ENCODE measurements around the gene HNMT.

The HNMT gene

DNA sequence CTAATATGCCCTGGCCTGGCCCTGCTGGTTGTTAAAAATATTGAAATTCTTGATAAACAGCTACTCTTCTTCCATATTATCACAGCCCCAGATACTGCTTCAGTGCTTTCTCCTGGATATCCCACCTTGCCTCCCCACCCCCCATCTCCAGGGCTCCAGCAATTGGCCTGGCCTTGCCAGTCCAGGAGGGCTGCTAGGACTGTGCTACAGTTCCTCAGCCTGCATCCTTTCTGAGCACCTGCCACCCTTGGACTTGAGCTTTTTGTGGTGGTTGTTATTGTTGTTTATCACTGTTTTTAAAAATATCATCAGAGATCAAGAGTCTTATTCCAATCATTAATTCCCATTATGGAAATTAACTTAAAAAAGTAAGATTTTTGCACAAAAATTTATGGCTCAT lies 13.5 kb downstream of the HNMT start:
- H3K27ac ChIP-seq (ENCODE audit: low read length), result no peak overlapping the region
- no peak overlapping the region for H3K4me3 ChIP-seq (ENCODE audit: low read depth in 1 of 2, low read length in 2 of 2)
- H3K27me3 ChIP-seq (ENCODE audit: insufficient read depth, low read length, poor library complexity), result no peaks in the 10 kb centered on the region
- no peaks in the 10 kb centered on the region for H4K20me1 ChIP-seq (ENCODE audit: insufficient read depth, low read length)
- no peak for ATAC-seq (ENCODE audit: insufficient read depth, low read depth)
- no peaks in the 10 kb centered on the region for H3K9me3 ChIP-seq (ENCODE audit: insufficient read depth, low read length, severe bottlenecking)
- H3K36me3 ChIP-seq (ENCODE audit: insufficient read depth, low read length), result no peaks in the 10 kb centered on the region
- H3K79me2 ChIP-seq (ENCODE audit: insufficient read depth, low read length), result no peaks in the 10 kb centered on the region
- H3K9ac ChIP-seq (ENCODE audit: low read depth, low read length), result no peak overlapping the region
- H2AFZ ChIP-seq (ENCODE audit: low read depth, low read length), result no peak overlapping the region
- DNase-seq, result no peak
- H3K4me2 ChIP-seq (ENCODE audit: insufficient read depth, low read length), result no peak overlapping the region
- TF ChIP-seq, protein P1, sequence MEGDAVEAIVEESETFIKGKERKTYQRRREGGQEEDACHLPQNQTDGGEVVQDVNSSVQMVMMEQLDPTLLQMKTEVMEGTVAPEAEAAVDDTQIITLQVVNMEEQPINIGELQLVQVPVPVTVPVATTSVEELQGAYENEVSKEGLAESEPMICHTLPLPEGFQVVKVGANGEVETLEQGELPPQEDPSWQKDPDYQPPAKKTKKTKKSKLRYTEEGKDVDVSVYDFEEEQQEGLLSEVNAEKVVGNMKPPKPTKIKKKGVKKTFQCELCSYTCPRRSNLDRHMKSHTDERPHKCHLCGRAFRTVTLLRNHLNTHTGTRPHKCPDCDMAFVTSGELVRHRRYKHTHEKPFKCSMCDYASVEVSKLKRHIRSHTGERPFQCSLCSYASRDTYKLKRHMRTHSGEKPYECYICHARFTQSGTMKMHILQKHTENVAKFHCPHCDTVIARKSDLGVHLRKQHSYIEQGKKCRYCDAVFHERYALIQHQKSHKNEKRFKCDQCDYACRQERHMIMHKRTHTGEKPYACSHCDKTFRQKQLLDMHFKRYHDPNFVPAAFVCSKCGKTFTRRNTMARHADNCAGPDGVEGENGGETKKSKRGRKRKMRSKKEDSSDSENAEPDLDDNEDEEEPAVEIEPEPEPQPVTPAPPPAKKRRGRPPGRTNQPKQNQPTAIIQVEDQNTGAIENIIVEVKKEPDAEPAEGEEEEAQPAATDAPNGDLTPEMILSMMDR (IDR thresholded peaks at IDR 0.05; ENCODE audit: borderline replicate concordance, extremely low read depth, low read length, poor library complexity, severe bottlenecking), result no peak
- no peak for TF ChIP-seq EZH2 (IDR thresholded peaks at IDR 0.05; ENCODE audit: borderline replicate concordance, low read depth, low read length, severe bottlenecking)
- H3K4me1 ChIP-seq (ENCODE audit: insufficient read depth, low read length), result no peaks in the 10 kb centered on the region

DNA sequence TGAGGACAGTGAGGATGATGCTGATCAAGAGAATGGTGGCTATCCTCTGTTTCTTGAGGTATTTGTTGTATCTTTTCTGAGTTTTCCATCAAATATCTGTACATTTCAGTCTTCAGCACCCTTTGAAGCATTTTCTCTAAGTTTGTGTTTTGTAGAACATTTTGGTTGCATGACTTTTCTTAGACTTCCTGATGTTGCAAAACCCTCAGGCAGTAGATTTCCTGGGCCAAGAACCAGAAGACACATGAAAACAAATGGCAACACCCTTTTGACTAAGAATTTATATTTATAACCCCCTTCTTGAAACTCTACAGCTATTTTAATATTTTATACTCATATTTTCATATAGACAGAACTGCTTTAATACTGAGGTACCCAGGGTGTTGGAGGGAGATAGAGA lies 16.2 kb downstream of the HNMT start:
- no peak overlapping the region for H3K9ac ChIP-seq (ENCODE audit: low read depth, low read length)

DNA sequence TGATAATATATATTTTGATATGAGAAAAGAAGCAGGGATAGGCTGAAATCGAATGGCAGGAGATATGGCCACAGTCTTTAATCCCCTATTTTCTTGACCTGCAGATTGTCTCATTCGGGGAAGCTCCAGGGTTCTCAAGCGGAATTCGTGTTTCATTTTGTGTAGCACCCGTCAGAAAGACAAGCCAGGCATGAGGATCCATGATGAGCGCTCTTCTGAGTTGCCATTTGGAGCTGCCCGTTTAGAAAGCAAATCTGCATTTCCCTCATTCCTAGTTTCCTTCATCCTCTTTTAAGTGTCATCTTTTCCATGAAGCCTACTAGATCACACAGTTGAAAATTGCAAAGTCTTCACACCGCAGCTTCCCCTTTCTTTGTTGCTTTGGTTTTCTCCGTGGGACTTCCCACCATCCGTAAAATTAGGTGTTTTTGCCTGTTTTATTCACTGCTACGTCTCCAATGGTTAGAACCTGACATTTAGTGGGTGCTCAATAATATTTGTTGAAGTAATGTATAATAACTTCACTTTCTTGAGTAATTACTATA lies 16.9 kb downstream of the HNMT start:
- Histone ChIP-seq H3K36me3 (ENCODE audit: insufficient read depth, low read length) (no peaks in the 10 kb centered on the region), H3K27ac (ENCODE audit: low read length) (no peak overlapping the region), H4K20me1 (ENCODE audit: insufficient read depth, low read length) (no peaks in the 10 kb centered on the region), H3K4me3 (ENCODE audit: low read depth in 1 of 2, low read length in 2 of 2) (no peak overlapping the region), H3K4me1 (ENCODE audit: insufficient read depth, low read length) (no peaks in the 10 kb centered on the region), H3K27me3 (ENCODE audit: insufficient read depth, low read length, poor library complexity) (no peaks in the 10 kb centered on the region), H3K79me2 (ENCODE audit: insufficient read depth, low read length) (no peaks in the 10 kb centered on the region), H3K9ac (ENCODE audit: low read depth, low read length) (no peak overlapping the region), H3K4me2 (ENCODE audit: insufficient read depth, low read length) (no peak overlapping the region), H3K9me3 (ENCODE audit: insufficient read depth, low read length, severe bottlenecking) (no peaks in the 10 kb centered on the region), H2AFZ (ENCODE audit: low read depth, low read length) (no peak overlapping the region)
- no peak for ATAC-seq (ENCODE audit: insufficient read depth, low read depth)
- no peak for DNase-seq
- TF ChIP-seq EZH2 (IDR thresholded peaks at IDR 0.05; ENCODE audit: borderline replicate concordance, low read depth, low read length, severe bottlenecking), result no peak
- TF ChIP-seq, protein P1 (IDR thresholded peaks at IDR 0.05; ENCODE audit: borderline replicate concordance, extremely low read depth, low read length, poor library complexity, severe bottlenecking), result no peak

More for the DNA sequence above, 16.2 kb downstream of the HNMT start:
- H3K4me3 ChIP-seq (ENCODE audit: low read depth in 1 of 2, low read length in 2 of 2), result no peak overlapping the region
- ATAC-seq (ENCODE audit: insufficient read depth, low read depth), result no peak
- no peaks in the 10 kb centered on the region for H3K36me3 ChIP-seq (ENCODE audit: insufficient read depth, low read length)
- no peaks in the 10 kb centered on the region for H3K4me1 ChIP-seq (ENCODE audit: insufficient read depth, low read length)
- H3K9me3 ChIP-seq (ENCODE audit: insufficient read depth, low read length, severe bottlenecking), result no peaks in the 10 kb centered on the region
- TF ChIP-seq EZH2 (IDR thresholded peaks at IDR 0.05; ENCODE audit: borderline replicate concordance, low read depth, low read length, severe bottlenecking), result no peak
- TF ChIP-seq, protein P1 (IDR thresholded peaks at IDR 0.05; ENCODE audit: borderline replicate concordance, extremely low read depth, low read length, poor library complexity, severe bottlenecking), result no peak
- no peaks in the 10 kb centered on the region for H3K27me3 ChIP-seq (ENCODE audit: insufficient read depth, low read length, poor library complexity)
- no peak overlapping the region for H3K27ac ChIP-seq (ENCODE audit: low read length)
- H3K79me2 ChIP-seq (ENCODE audit: insufficient read depth, low read length), result no peaks in the 10 kb centered on the region
- no peak overlapping the region for H2AFZ ChIP-seq (ENCODE audit: low read depth, low read length)
- no peak overlapping the region for H3K4me2 ChIP-seq (ENCODE audit: insufficient read depth, low read length)
- DNase-seq, result no peak
- H4K20me1 ChIP-seq (ENCODE audit: insufficient read depth, low read length), result no peaks in the 10 kb centered on the region

DNA sequence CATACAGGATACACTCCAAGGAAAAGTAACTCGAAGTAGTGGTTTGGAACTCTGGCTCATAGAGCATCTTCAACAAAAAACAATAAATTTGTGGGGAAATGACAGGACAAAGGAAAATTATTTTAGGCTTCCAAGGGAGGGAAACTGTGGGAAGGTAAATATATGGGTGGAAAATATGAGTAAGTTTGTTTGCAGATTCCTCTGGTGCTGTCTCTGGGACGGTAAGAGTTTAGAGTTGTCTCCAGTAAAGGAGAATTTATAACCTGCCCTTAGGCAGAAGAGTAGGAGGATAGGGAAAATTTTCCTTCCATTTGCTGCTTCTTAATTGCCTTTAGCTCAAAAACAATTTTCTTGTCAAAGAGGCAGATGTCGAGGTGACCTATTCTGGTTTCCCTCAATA lies 19.3 kb downstream of the HNMT start:
- TF ChIP-seq, protein P1 (IDR thresholded peaks at IDR 0.05; ENCODE audit: borderline replicate concordance, extremely low read depth, low read length, poor library complexity, severe bottlenecking), result no peak
- no peak for TF ChIP-seq EZH2 (IDR thresholded peaks at IDR 0.05; ENCODE audit: borderline replicate concordance, low read depth, low read length, severe bottlenecking)
- DNase-seq (no peak), ATAC-seq (ENCODE audit: insufficient read depth, low read depth) (no peak)
- Histone ChIP-seq H3K4me2 (ENCODE audit: insufficient read depth, low read length) (no peak overlapping the region), H3K9me3 (ENCODE audit: insufficient read depth, low read length, severe bottlenecking) (no peaks in the 10 kb centered on the region), H3K4me1 (ENCODE audit: insufficient read depth, low read length) (no peaks in the 10 kb centered on the region), H2AFZ (ENCODE audit: low read depth, low read length) (no peak overlapping the region), H3K4me3 (ENCODE audit: low read depth in 1 of 2, low read length in 2 of 2) (no peak overlapping the region), H3K27ac (ENCODE audit: low read length) (no peak overlapping the region), H3K27me3 (ENCODE audit: insufficient read depth, low read length, poor library complexity) (no peaks in the 10 kb centered on the region), H3K36me3 (ENCODE audit: insufficient read depth, low read length) (no peaks in the 10 kb centered on the region), H3K79me2 (ENCODE audit: insufficient read depth, low read length) (no peaks in the 10 kb centered on the region), H4K20me1 (ENCODE audit: insufficient read depth, low read length) (no peaks in the 10 kb centered on the region), H3K9ac (ENCODE audit: low read depth, low read length) (no peak overlapping the region)

Data from DND-41 (cell line).